Peyer's patch (tissue), 4 donors: Measurements from ENCODE around the gene SHB. TPM values are rescaled to one million over a fixed set of nuclear protein-coding genes. Genes with fewer than 3 reads are reported as not detected.
"Not testable (repeated sequence)": the region's sequence is repeated elsewhere in the genome, so short reads cannot be mapped to it uniquely, and the experiment has no call there.

ENCODE experiments used
- DNase-seq, 3 donors: peaks; one replicate each; pipeline ENCODE4 v3.0.0-alpha.2; 2017 to 2019
- H3K27ac ChIP-seq, 4 donors: fragments of 200-600 bp; sonication (generic); one replicate each; pipeline ENCODE4 v1.5.1; 2016 to 2019
- H3K27me3 ChIP-seq, 2 donors: fragments of 200-600 bp; sonication (generic); one replicate each; pipeline ENCODE4 v1.5.1; 2019
- H3K36me3 ChIP-seq, 3 donors: fragments of 200-600 bp; sonication (generic); one replicate each; pipeline ENCODE4 v1.5.1; 2016 to 2019
- H3K4me1 ChIP-seq, 4 donors: fragments of 200-600 bp; sonication (generic); one replicate each; pipeline ENCODE4 v1.5.1; 2016 to 2019
- H3K4me3 ChIP-seq, 4 donors: fragments of 200-600 bp; sonication (generic); 1 replicate in 3 of 4; 2 replicates in 1 of 4; pipeline ENCODE4 v1.5.1; 2016 to 2019; ENCODE audit warnings: mild to moderate bottlenecking in 1 of 4
- H3K9me3 ChIP-seq, 4 donors: fragments of 200-600 bp; sonication (generic); one replicate each; pipeline ENCODE4 v1.5.1; 2016 to 2019; ENCODE audit warnings: mild to moderate bottlenecking in 1 of 4
- CTCF ChIP-seq, 6 experiments: fragments of 450-650 bp in 4 of 6; fragments of 200-600 bp in 2 of 6; sonication (generic) in 1 of 6; IDR thresholded peaks; one replicate each; pipeline ENCODE4 v1.5.1; 2017 to 2019; ENCODE audit warnings: antibody characterized with exemption in 6 of 6, mild to moderate bottlenecking in 3 of 6, moderate library complexity in 1 of 6
- POLR2A ChIP-seq, 2 donors: fragments of 450-650 bp; IDR thresholded peaks; one replicate each; pipeline ENCODE4 v1.5.1; 2017; ENCODE audit warnings: antibody characterized with exemption in 2 of 2, mild to moderate bottlenecking in 2 of 2, moderate library complexity in 2 of 2
- total RNA-seq, 4 donors: library from RNA; depleted of rRNA; stranded (reverse); fragments of >200 nt; gene quantifications; one replicate each; pipeline ENCODE4 v1.1.0, GENCODE V29; 2016

SHB gene
- total RNA-seq, 4 donors from 2014 or later: 14.5 to 31.1 (median 25.6) TPM

- H3K27ac ChIP-seq: no peak overlapping the region
- H3K4me1 ChIP-seq: no peaks in the 10 kb centered on the region
Measured at GRCh38 chr9:37892063-37892462, 177.0 kb downstream of the SHB start.

GRCh38 chr9:37891042-37891441 lies 178.0 kb downstream of the SHB start:
- H3K36me3 ChIP-seq: peaks cover 0 to 52% (median 3%) of the 10 kb centered on the region in 3 donors
- not testable (repeated sequence) for H3K4me3 ChIP-seq, H3K9me3 ChIP-seq, H3K4me1 ChIP-seq, H3K27ac ChIP-seq, DNase-seq, H3K27me3 ChIP-seq

More at GRCh38 chr9:37892063-37892462, 177.0 kb downstream of the SHB start:
- H3K27me3 ChIP-seq: no peaks in the 10 kb centered on the region
- H3K4me3 ChIP-seq: no peak overlapping the region
- H3K36me3 ChIP-seq: peaks cover 0 to 62% (median 3%) of the 10 kb centered on the region in 3 donors
- no peaks in the 10 kb centered on the region for H3K9me3 ChIP-seq
- TF ChIP-seq CTCF (IDR thresholded peaks at IDR 0.05) (no peak), POLR2A (IDR thresholded peaks at IDR 0.05) (no peak)
- no peak for DNase-seq

- Histone ChIP-seq H3K9me3 (no peaks in the 10 kb centered on the region), H3K36me3 (peaks cover 0 to 39% (median 3%) of the 10 kb centered on the region in 3 donors), H3K4me3 (no peak overlapping the region), H3K27me3 (no peaks in the 10 kb centered on the region), H3K4me1 (no peaks in the 10 kb centered on the region), H3K27ac (no peak overlapping the region)
- TF ChIP-seq POLR2A (IDR thresholded peaks at IDR 0.05): no peak
- no peak for TF ChIP-seq CTCF (IDR thresholded peaks at IDR 0.05)
- DNase-seq: no peak
Measured at GRCh38 chr9:37889536-37889935, 179.5 kb downstream of the SHB start.

- not testable (repeated sequence) for H3K27me3 ChIP-seq, H3K9me3 ChIP-seq, DNase-seq, H3K27ac ChIP-seq, H3K4me3 ChIP-seq, H3K4me1 ChIP-seq
- peaks cover 0 to 28% (median 0%) of the 10 kb centered on the region in 3 donors for H3K36me3 ChIP-seq
Measured at GRCh38 chr9:37887977-37888583, 180.9 kb downstream of the SHB start.

- H3K36me3 ChIP-seq: peaks cover 0 to 18% (median 0%) of the 10 kb centered on the region in 3 donors
- H3K4me3 ChIP-seq: no peak overlapping the region
- H3K4me1 ChIP-seq: no peaks in the 10 kb centered on the region
- no peaks in the 10 kb centered on the region for H3K9me3 ChIP-seq
- TF ChIP-seq CTCF (IDR thresholded peaks at IDR 0.05): no peak
- TF ChIP-seq POLR2A (IDR thresholded peaks at IDR 0.05): no peak
- H3K27ac ChIP-seq: no peak overlapping the region
- no peak for DNase-seq
- no peaks in the 10 kb centered on the region for H3K27me3 ChIP-seq
Measured at GRCh38 chr9:37880916-37881479, 188.0 kb downstream of the SHB start.

GRCh38 chr9:37876376-37876775 lies 192.7 kb downstream of the SHB start:
- Histone ChIP-seq H3K36me3 (peaks cover 0 to 18% (median 0%) of the 10 kb centered on the region in 3 donors), H3K4me1 (no peaks in the 10 kb centered on the region), H3K27me3 (no peaks in the 10 kb centered on the region), H3K9me3 (no peaks in the 10 kb centered on the region), H3K4me3 (no peak overlapping the region), H3K27ac (no peak overlapping the region)
- DNase-seq: no peak
- TF ChIP-seq CTCF (IDR thresholded peaks at IDR 0.05) (no peak), POLR2A (IDR thresholded peaks at IDR 0.05) (no peak)
